ENCODE results near the gene NHLRC4. TPM values are rescaled to one million over a fixed set of nuclear protein-coding genes. Genes with fewer than 3 reads are reported as not detected.

Gene NHLRC4
- total and polyA plus RNA-seq, 2 of the 13 experiments (the other 11 are each of a cell fraction or from before 2014, with no cell fraction given) = 0.40 to 0.59 TPM

DNA sequence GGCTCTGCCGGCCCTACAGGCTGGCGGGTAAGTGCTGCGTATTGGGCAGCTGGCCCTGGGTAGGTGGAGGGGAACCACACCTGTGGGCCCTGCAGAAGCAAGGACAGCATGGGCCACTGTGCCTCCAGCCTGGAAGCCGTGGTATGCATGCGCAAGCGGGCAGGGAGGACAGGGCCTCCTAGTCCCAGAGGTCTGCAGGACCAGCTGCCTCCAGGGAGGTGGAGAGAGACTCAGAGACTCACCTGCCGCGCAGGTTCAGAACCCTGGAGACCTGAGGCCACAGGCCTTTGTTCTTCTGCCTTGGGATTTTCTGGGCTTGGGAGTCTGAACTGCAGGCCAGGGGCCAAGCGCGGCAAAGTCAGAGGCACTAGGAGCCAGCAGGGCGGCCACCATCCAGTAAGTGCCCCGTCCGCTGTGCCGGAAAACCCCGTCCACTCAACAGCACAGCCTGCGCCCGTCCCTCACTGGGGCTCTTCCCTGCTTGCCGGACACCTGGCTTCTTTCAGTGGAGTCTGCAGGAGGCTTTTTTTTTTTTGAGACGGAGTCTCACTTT lies 14.2 kb downstream of the NHLRC4 start:
- Histone ChIP-seq H3K36me3 (replicated peaks in 1 of 2; ENCODE audit: control insufficient read depth in 1 of 2, insufficient read depth in 2 of 2, low read length in 2 of 2) (no peaks in the 10 kb centered on the region), H3K9me3 (ENCODE audit: low read length) (no peaks in the 10 kb centered on the region), H4K20me1 (ENCODE audit: insufficient read depth, low read length) (no peaks in the 10 kb centered on the region), H3K9ac (ENCODE audit: insufficient read depth, low read depth, low read length) (no peak overlapping the region), H3K4me1 (ENCODE audit: insufficient read depth, low read length) (peaks cover 20% of the 10 kb centered on the region), H3K4me2 (ENCODE audit: low read depth, low read length) (no peak overlapping the region), H2AFZ (ENCODE audit: low read length) (no peak overlapping the region), H3K4me3 (replicated peaks in 1 of 3; ENCODE audit: insufficient read depth in 1 of 3, low read depth in 2 of 3, low read length in 3 of 3) (no peak overlapping the region), H3K79me2 (ENCODE audit: insufficient read depth, low read length) (no peaks in the 10 kb centered on the region), H3K27ac (ENCODE audit: extremely low read length, insufficient read depth, low read length) (no peak overlapping the region), H3K27me3 (ENCODE audit: control insufficient read depth in 1 of 2, insufficient read depth in 2 of 2, low read length in 2 of 2) (no peaks in the 10 kb centered on the region)
- ChIA-PET CTCF (ENCODE audit: low intra/inter-chr PET ratio, low total read pairs) (no interaction called here), POLR2A (interaction anchor here (0.7 kb wide), 1 partner anchor 11 kb away, joined by 3 read pairs; no protein-coding TSS in a partner anchor)
- WGBS (ENCODE audit: low lambda C conversion rate) = 98% methylated on average over 11 of the region's 19 CpGs
- TF ChIP-seq ZNF282 (IDR thresholded peaks at IDR 0.05; ENCODE audit: partially characterized antibody) (no peak), NFATC3 (CRISPR knock-in tag; IDR thresholded peaks at IDR 0.05) (no peak), JARID2 (CRISPR knock-in tag; IDR thresholded peaks at IDR 0.05; ENCODE audit: insufficient replicate concordance) (no peak), ZNF263 (CRISPR knock-in tag; IDR thresholded peaks at IDR 0.05) (no peak), ZNF496 (CRISPR knock-in tag; IDR thresholded peaks at IDR 0.05; ENCODE audit: insufficient replicate concordance) (no peak)
- BruUV-seq (replicated peaks) = no TSS peak
- ATAC-seq (no peak), DNase-seq (ENCODE audit: low spot score) (no peak), FAIRE-seq (no peak)
- intact Hi-C loops (cut with micrococcal nuclease; ENCODE audit: unreplicated experiment) = loop anchor here (10.0 kb wide), 1 partner anchor 64 kb away; the partner anchor contains the start of genes MCRIP2 and WDR90
- in situ Hi-C loops (cut with HindIII; ENCODE audit: extremely low pct_ligation_motif_present, low pct_unique_long_range_greater_than_20kb) = no loop called here

DNA sequence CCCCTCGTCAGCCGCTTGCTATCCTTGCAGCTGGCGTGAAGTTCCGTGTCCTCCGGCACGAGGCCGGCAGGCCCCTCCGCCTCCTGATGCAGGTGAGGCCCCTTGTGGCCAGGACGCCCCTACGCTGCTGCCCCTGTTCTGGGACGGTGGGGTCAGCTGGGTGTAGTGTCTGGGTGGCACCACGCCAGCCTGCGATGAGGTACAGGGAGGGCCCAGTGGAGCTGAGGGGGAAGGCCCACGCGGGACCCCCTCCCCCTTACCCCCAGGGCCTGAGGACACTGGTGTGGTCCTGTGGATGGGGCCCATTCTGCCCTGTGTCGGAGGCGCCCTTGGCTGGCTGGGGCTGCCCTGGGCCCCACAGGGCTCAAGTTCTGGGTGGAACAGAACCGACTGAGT lies 15.4 kb downstream of the NHLRC4 start:
- ChIA-PET CTCF (ENCODE audit: low intra/inter-chr PET ratio, low total read pairs) (no interaction called here), POLR2A (no interaction called here)
- FAIRE-seq = no peak
- no TSS peak for BruUV-seq (replicated peaks)
- Histone ChIP-seq H3K4me2 (ENCODE audit: low read depth, low read length) (no peak overlapping the region), H4K20me1 (ENCODE audit: insufficient read depth, low read length) (no peaks in the 10 kb centered on the region), H3K4me3 (replicated peaks in 1 of 3; ENCODE audit: insufficient read depth in 1 of 3, low read depth in 2 of 3, low read length in 3 of 3) (no peak overlapping the region), H3K79me2 (ENCODE audit: insufficient read depth, low read length) (no peaks in the 10 kb centered on the region), H3K36me3 (replicated peaks in 1 of 2; ENCODE audit: control insufficient read depth in 1 of 2, insufficient read depth in 2 of 2, low read length in 2 of 2) (no peaks in the 10 kb centered on the region), H3K4me1 (ENCODE audit: insufficient read depth, low read length) (peaks cover 23% of the 10 kb centered on the region), H3K27me3 (ENCODE audit: control insufficient read depth in 1 of 2, insufficient read depth in 2 of 2, low read length in 2 of 2) (no peaks in the 10 kb centered on the region), H3K27ac (ENCODE audit: extremely low read length, insufficient read depth, low read length) (no peak overlapping the region), H2AFZ (ENCODE audit: low read length) (no peak overlapping the region), H3K9ac (ENCODE audit: insufficient read depth, low read depth, low read length) (no peak overlapping the region), H3K9me3 (ENCODE audit: low read length) (no peaks in the 10 kb centered on the region)
- in situ Hi-C loops (cut with HindIII; ENCODE audit: extremely low pct_ligation_motif_present, low pct_unique_long_range_greater_than_20kb) (no loop called here), intact Hi-C loops (cut with micrococcal nuclease; ENCODE audit: unreplicated experiment) (loop anchor here (10.0 kb wide), 1 partner anchor 63 kb away; the partner anchor contains the start of genes MCRIP2 and WDR90)
- WGBS (ENCODE audit: low lambda C conversion rate) = 73% methylated on average over 3 of the region's 18 CpGs
- no peak for ATAC-seq
- TF ChIP-seq, protein P1, sequence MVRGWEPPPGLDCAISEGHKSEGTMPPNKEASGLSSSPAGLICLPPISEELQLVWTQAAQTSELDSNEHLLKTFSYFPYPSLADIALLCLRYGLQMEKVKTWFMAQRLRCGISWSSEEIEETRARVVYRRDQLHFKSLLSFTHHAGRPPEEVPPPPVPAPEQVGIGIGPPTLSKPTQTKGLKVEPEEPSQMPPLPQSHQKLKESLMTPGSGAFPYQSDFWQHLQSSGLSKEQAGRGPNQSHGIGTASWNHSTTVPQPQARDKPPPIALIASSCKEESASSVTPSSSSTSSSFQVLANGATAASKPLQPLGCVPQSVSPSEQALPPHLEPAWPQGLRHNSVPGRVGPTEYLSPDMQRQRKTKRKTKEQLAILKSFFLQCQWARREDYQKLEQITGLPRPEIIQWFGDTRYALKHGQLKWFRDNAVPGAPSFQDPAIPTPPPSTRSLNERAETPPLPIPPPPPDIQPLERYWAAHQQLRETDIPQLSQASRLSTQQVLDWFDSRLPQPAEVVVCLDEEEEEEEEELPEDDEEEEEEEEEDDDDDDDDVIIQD (CRISPR knock-in tag; IDR thresholded peaks at IDR 0.05; ENCODE audit: low read depth) = no peak
- no peak for DNase-seq (ENCODE audit: low spot score)
